ENCODE results near the gene SMIM34.
"Not testable (repeated sequence)": the region's sequence is repeated elsewhere in the genome, so short reads cannot be mapped to it uniquely, and the experiment has no call there.

Gene SMIM34

DNA sequence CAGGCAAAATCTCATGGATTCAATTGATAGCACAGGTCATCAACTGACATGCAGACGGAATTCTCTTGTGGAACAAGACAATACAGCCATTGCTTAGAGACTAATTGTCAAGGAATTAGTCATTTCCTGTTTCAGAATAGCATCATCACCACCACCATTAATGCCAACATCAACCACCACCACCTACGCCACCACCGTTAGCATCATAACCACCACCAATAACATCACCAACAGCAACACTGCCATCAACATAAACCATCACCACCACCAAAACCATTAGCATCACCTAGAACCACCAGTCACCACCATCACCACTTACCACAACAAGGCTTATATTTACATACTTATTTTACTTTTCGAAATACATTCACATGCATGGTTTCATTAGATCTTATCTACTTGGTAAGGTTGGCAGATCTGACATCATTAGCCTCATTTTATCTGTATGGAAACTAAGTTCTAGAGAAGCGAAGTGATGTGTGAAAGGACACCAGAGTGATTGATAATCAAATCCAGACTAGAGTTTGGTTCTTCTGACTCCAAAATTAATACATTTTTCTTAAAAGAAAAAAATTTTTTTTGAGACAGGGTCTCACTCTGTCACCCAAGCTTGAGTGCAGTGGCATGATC lies 6.2 kb downstream of the SMIM34 start:
- not testable (repeated sequence) for H3K36me3 ChIP-seq (ENCODE audit: control insufficient read depth in 1 of 2, insufficient read depth in 2 of 2, low read length in 2 of 2); H3K4me1 ChIP-seq (ENCODE audit: control insufficient read depth in 1 of 2, insufficient read depth in 2 of 2, low read length in 2 of 2); H3K9ac ChIP-seq (ENCODE audit: low read depth in 1 of 2, low read length in 2 of 2); H3K9me3 ChIP-seq (ENCODE audit: control insufficient read depth in 1 of 2, low read length in 2 of 2); H3K27ac ChIP-seq (ENCODE audit: low read depth, low read length); H3K27me3 ChIP-seq (ENCODE audit: control insufficient read depth in 1 of 2, insufficient read depth in 2 of 2, low read length in 2 of 2); H3K4me3 ChIP-seq (ENCODE audit: low read depth in 1 of 2, low read length in 2 of 2)

DNA sequence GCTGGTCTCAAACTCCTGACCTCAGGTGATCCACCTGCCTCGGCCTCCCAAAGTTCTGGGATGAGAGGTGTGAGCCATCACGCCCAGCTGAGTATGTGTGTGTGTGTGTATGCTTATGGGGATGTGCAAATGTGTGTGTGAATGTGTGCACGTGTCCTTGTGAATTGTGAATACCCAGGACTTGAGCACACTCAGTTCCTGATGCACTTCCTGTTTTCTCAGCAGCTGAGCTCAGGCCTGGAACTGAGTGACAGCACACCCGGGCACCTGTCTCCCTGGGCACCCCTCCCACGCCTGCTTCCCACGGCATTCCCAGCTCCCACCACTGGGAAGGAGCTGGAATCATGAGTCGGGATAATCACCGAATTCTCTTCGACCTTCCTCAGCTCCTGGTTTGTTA lies 16.5 kb downstream of the SMIM34 start:
- not testable (repeated sequence) for H3K9ac ChIP-seq (ENCODE audit: low read depth in 1 of 2, low read length in 2 of 2); H3K27me3 ChIP-seq (ENCODE audit: control insufficient read depth in 1 of 2, insufficient read depth in 2 of 2, low read length in 2 of 2); H3K36me3 ChIP-seq (ENCODE audit: control insufficient read depth in 1 of 2, insufficient read depth in 2 of 2, low read length in 2 of 2); H3K27ac ChIP-seq (ENCODE audit: low read depth, low read length); H3K4me1 ChIP-seq (ENCODE audit: control insufficient read depth in 1 of 2, insufficient read depth in 2 of 2, low read length in 2 of 2); H3K9me3 ChIP-seq (ENCODE audit: control insufficient read depth in 1 of 2, low read length in 2 of 2); H3K4me3 ChIP-seq (ENCODE audit: low read depth in 1 of 2, low read length in 2 of 2)

DNA sequence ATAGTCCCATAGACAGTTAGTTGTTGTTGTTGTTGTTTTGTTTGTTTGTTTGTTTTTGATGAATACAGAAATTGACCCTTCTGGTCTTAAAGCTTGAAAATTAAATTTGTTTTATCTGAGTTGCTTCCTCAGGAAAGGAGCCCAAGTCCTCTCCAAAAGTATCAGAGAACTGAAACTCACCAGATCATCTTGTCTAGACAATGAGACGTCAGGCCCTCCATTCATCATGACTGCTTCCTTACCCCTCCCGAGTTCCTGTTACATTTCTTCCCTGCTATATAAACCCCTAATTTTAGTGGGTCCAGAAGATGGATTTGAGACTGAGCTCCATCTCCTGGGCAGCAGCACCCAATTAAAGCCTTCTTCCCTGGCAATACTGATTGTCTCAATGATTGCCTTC lies 17.1 kb downstream of the SMIM34 start:
- H3K27ac ChIP-seq (ENCODE audit: low read depth, low read length); H3K9ac ChIP-seq (ENCODE audit: low read depth in 1 of 2, low read length in 2 of 2); H3K36me3 ChIP-seq (ENCODE audit: control insufficient read depth in 1 of 2, insufficient read depth in 2 of 2, low read length in 2 of 2); H3K27me3 ChIP-seq (ENCODE audit: control insufficient read depth in 1 of 2, insufficient read depth in 2 of 2, low read length in 2 of 2); H3K9me3 ChIP-seq (ENCODE audit: control insufficient read depth in 1 of 2, low read length in 2 of 2); H3K4me1 ChIP-seq (ENCODE audit: control insufficient read depth in 1 of 2, insufficient read depth in 2 of 2, low read length in 2 of 2); H3K4me3 ChIP-seq (ENCODE audit: low read depth in 1 of 2, low read length in 2 of 2): not testable (repeated sequence)

DNA sequence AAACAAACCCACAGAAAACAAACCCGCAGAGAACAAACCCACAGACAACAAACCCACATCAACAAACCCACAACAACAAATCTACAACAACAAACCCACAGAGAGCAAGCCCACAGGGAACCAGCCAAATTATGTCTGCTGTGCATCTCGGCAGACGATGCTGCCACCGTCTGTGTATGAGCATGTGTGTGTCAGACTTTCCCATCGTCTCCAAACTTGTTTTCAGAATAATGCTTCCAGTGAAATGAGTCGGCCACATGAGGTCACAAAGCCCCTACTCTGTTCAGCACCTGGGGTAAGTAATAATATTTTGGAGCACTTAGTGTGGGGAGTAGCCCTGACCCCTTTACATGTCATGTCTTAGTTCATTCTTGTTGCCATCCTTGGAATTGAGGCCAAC lies 17.6 kb downstream of the SMIM34 start:
- not testable (repeated sequence) for H3K27ac ChIP-seq (ENCODE audit: low read depth, low read length); H3K9me3 ChIP-seq (ENCODE audit: control insufficient read depth in 1 of 2, low read length in 2 of 2); H3K36me3 ChIP-seq (ENCODE audit: control insufficient read depth in 1 of 2, insufficient read depth in 2 of 2, low read length in 2 of 2); H3K27me3 ChIP-seq (ENCODE audit: control insufficient read depth in 1 of 2, insufficient read depth in 2 of 2, low read length in 2 of 2); H3K9ac ChIP-seq (ENCODE audit: low read depth in 1 of 2, low read length in 2 of 2); H3K4me1 ChIP-seq (ENCODE audit: control insufficient read depth in 1 of 2, insufficient read depth in 2 of 2, low read length in 2 of 2); H3K4me3 ChIP-seq (ENCODE audit: low read depth in 1 of 2, low read length in 2 of 2)

DNA sequence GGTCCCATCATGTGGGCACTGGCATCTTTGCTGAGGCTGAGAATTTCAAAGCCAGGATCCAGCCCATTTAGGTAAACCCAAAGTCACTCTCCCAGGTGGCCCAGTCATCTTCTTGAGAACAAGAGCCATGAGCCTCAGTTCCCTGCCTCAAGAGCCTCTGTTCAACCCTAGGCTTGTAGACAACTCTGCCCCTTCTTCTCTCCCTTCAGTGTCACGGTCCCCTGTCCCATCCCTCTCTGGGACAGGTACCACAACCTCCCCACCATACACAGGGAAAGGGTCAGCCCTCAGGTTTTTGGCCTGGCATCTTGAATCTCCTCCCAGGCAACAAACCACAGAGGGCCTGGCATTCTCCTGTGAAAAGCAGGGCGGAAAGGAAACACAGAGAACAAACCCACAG lies 18.1 kb downstream of the SMIM34 start:
- H3K9ac ChIP-seq (ENCODE audit: low read depth in 1 of 2, low read length in 2 of 2); H3K4me3 ChIP-seq (ENCODE audit: low read depth in 1 of 2, low read length in 2 of 2); H3K36me3 ChIP-seq (ENCODE audit: control insufficient read depth in 1 of 2, insufficient read depth in 2 of 2, low read length in 2 of 2); H3K9me3 ChIP-seq (ENCODE audit: control insufficient read depth in 1 of 2, low read length in 2 of 2); H3K4me1 ChIP-seq (ENCODE audit: control insufficient read depth in 1 of 2, insufficient read depth in 2 of 2, low read length in 2 of 2); H3K27me3 ChIP-seq (ENCODE audit: control insufficient read depth in 1 of 2, insufficient read depth in 2 of 2, low read length in 2 of 2); H3K27ac ChIP-seq (ENCODE audit: low read depth, low read length): not testable (repeated sequence)

DNA sequence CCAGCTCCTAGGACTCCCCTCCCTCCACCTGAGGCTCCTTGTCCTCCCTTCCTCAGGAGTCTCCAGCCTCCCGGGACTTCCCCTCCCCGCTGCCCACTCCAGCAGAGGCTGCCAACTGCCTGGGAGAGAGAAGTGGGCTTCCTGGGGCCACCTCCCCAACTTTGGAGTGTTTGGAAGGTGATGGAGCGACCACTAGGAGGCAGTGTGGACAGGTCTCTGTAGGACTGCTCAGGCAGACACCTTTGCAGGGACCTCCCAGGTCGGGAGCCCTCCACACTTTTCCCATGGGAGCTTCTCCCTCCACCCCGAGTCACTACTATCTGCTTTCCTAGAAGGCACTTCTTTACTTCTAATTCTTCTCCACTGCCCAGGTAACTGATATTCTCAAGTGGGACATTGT lies 19.0 kb downstream of the SMIM34 start:
- H3K4me1 ChIP-seq (ENCODE audit: control insufficient read depth in 1 of 2, insufficient read depth in 2 of 2, low read length in 2 of 2); H3K27ac ChIP-seq (ENCODE audit: low read depth, low read length); H3K27me3 ChIP-seq (ENCODE audit: control insufficient read depth in 1 of 2, insufficient read depth in 2 of 2, low read length in 2 of 2); H3K9me3 ChIP-seq (ENCODE audit: control insufficient read depth in 1 of 2, low read length in 2 of 2); H3K9ac ChIP-seq (ENCODE audit: low read depth in 1 of 2, low read length in 2 of 2); H3K4me3 ChIP-seq (ENCODE audit: low read depth in 1 of 2, low read length in 2 of 2); H3K36me3 ChIP-seq (ENCODE audit: control insufficient read depth in 1 of 2, insufficient read depth in 2 of 2, low read length in 2 of 2): not testable (repeated sequence)

DNA sequence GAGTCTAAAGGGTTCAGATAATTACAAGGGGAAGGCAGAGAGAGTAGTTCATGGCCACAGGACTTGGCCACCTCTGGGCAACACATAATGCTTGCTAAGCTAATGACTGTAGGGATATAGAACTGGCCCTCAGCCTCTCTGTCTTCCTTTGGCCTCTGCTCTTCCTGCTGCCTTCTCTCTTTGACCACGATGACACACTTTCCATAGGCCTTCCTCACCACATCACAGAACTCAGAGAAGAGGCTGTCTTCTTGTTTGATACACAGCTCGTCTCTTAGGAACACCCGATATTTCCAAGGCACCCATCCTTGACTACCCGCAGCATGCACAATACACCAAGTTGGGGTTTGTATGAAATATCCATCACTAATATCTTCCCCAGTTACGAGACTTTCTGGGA lies 23.2 kb downstream of the SMIM34 start:
- H3K9me3 ChIP-seq (ENCODE audit: control insufficient read depth in 1 of 2, low read length in 2 of 2); H3K27me3 ChIP-seq (ENCODE audit: control insufficient read depth in 1 of 2, insufficient read depth in 2 of 2, low read length in 2 of 2); H3K27ac ChIP-seq (ENCODE audit: low read depth, low read length); H3K36me3 ChIP-seq (ENCODE audit: control insufficient read depth in 1 of 2, insufficient read depth in 2 of 2, low read length in 2 of 2); H3K4me1 ChIP-seq (ENCODE audit: control insufficient read depth in 1 of 2, insufficient read depth in 2 of 2, low read length in 2 of 2); H3K9ac ChIP-seq (ENCODE audit: low read depth in 1 of 2, low read length in 2 of 2); H3K4me3 ChIP-seq (ENCODE audit: low read depth in 1 of 2, low read length in 2 of 2): not testable (repeated sequence)

DNA sequence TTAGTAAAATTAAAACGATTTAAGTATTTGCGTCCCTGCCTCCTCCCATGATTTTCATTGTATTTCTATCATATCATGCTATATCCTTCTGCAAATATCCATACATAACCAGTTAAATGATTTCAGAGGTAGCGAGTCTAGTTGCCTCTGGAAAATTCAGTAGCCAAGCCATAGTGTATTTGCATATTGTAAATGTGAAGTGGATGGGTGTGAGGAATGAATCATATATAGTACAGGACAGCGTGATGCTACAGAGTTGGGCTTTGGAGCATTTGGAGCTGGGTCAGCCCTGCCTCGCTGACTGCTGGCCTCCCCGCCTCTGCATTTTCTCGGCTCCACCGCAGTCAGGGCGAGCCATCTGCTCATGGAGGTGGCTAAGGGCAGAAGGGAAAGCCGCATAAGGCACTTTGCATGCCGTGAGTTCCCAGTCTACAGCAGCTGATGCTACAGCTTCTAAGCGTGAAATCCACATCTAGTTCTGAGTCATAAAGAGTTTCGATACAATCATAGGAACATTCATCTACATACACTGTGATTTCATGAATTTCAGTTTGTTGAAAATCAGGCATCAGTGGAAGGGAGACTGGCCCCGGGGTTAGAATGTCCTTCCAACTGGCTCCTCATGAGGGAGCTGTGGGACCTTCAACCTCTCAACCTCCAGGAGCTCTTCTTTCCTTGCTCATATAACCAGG lies 39.9 kb downstream of the SMIM34 start:
- H3K4me3 ChIP-seq (ENCODE audit: low read depth in 1 of 2, low read length in 2 of 2); H3K27me3 ChIP-seq (ENCODE audit: control insufficient read depth in 1 of 2, insufficient read depth in 2 of 2, low read length in 2 of 2); H3K9me3 ChIP-seq (ENCODE audit: control insufficient read depth in 1 of 2, low read length in 2 of 2); H3K36me3 ChIP-seq (ENCODE audit: control insufficient read depth in 1 of 2, insufficient read depth in 2 of 2, low read length in 2 of 2); H3K4me1 ChIP-seq (ENCODE audit: control insufficient read depth in 1 of 2, insufficient read depth in 2 of 2, low read length in 2 of 2); H3K9ac ChIP-seq (ENCODE audit: low read depth in 1 of 2, low read length in 2 of 2); H3K27ac ChIP-seq (ENCODE audit: low read depth, low read length): not testable (repeated sequence)

DNA sequence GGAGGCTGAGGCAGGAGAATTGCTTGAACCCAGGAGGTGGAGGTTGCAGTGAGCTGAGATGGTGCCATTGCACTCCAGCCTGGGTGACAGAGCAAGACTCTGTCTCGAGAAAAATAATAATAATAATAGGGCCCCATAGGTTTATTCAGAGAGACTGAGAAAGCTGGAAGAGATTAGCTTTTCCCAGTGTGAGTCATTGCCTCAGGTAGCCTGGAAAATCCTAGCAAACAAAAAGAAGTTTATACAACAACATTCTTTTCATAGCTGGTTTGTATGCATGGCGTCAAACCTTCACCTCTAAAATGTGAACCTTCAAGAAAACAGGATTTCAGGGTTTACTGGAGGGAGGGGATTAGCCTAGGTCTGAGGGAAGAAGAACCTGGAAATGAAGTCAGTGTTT lies 40.6 kb downstream of the SMIM34 start:
- not testable (repeated sequence) for H3K36me3 ChIP-seq (ENCODE audit: control insufficient read depth in 1 of 2, insufficient read depth in 2 of 2, low read length in 2 of 2); H3K4me1 ChIP-seq (ENCODE audit: control insufficient read depth in 1 of 2, insufficient read depth in 2 of 2, low read length in 2 of 2); H3K4me3 ChIP-seq (ENCODE audit: low read depth in 1 of 2, low read length in 2 of 2); H3K9me3 ChIP-seq (ENCODE audit: control insufficient read depth in 1 of 2, low read length in 2 of 2); H3K27ac ChIP-seq (ENCODE audit: low read depth, low read length); H3K27me3 ChIP-seq (ENCODE audit: control insufficient read depth in 1 of 2, insufficient read depth in 2 of 2, low read length in 2 of 2); H3K9ac ChIP-seq (ENCODE audit: low read depth in 1 of 2, low read length in 2 of 2)

DNA sequence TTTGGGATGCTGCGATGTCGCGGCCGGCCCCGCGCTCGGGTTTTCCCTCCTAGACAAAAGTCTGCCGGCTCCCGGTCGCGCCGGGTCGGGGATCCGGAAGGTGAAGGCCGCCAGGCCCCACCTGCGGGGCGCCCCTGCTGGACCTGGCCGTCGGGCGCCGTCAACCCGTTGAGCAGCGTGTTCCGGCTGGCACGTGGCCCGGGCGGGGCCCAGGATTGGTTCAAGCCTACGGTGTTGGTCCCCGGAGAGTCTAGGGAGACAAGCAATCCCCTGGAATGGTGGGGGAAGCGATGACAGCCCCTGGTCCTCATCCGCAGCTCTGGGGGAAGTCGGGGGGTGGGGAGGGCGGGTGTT lies 48.2 kb downstream of the SMIM34 start:
- not testable (repeated sequence) for H3K27ac ChIP-seq (ENCODE audit: low read depth, low read length); H3K4me1 ChIP-seq (ENCODE audit: control insufficient read depth in 1 of 2, insufficient read depth in 2 of 2, low read length in 2 of 2); H3K4me3 ChIP-seq (ENCODE audit: low read depth in 1 of 2, low read length in 2 of 2); H3K27me3 ChIP-seq (ENCODE audit: control insufficient read depth in 1 of 2, insufficient read depth in 2 of 2, low read length in 2 of 2); H3K36me3 ChIP-seq (ENCODE audit: control insufficient read depth in 1 of 2, insufficient read depth in 2 of 2, low read length in 2 of 2); H3K9ac ChIP-seq (ENCODE audit: low read depth in 1 of 2, low read length in 2 of 2); H3K9me3 ChIP-seq (ENCODE audit: control insufficient read depth in 1 of 2, low read length in 2 of 2)
